GM19328 (cell line): ENCODE data around the gene MBNL1.

Experiments
- ATAC-seq: cut with Tn5 transposase; IDR thresholded peaks from one replicate; pipeline ENCODE4 v1.9.1; 2021; ENCODE audit warnings: mild to moderate bottlenecking, moderate library complexity; ENCODE audit not compliant: unreplicated experiment

Gene MBNL1

DNA sequence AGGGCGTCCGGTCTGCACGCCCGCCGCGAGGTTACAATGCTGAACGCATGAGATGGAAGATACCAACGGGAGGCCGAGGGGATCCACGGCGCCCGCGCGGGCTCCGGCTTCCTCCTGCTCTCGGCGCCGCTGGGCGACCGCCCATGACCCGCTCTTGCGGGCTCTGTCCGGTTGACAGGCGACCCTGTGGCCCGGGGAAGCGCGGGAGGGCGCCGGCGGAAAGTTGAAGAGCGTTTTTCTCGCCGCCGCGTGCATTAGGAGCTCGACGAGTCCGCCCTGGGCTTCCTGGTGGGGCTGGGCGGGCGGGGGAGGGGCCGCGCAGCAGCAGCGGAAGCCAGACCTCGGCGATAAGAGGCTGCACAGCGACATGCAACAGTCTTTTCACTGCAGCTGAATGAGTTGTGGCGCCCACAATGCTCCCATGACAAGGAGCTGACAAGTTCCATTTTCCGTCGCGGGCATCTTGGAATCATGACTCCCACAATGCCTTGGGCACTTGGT, at the start of gene MBNL1:
MBNL1 (plus strand) TSS at position 375 of the 501 bp plus-strand sequence. CDS start 31,265 bp downstream, outside the sequence.
- peak; percentile 53 for ATAC-seq

DNA sequence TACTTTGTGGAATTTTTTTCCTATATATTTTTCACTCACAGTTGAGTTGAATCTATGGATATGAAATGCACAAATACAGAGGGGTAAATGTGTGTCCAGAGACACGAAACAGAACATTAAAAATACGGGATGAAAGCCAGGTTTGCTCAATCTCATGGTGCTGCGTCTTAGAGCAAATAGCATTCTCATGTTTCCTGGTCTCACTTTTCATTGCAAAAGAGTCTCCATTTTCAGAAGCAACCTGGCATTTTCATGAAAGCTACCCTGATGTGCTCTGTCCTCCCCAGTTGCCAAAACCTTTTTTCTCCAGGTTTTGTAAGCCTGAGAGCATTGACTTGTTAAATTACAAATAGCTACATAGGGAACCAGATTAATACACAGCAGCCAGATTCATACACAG, 49.5 kb upstream of the MBNL1 start:
- no peak for ATAC-seq

DNA sequence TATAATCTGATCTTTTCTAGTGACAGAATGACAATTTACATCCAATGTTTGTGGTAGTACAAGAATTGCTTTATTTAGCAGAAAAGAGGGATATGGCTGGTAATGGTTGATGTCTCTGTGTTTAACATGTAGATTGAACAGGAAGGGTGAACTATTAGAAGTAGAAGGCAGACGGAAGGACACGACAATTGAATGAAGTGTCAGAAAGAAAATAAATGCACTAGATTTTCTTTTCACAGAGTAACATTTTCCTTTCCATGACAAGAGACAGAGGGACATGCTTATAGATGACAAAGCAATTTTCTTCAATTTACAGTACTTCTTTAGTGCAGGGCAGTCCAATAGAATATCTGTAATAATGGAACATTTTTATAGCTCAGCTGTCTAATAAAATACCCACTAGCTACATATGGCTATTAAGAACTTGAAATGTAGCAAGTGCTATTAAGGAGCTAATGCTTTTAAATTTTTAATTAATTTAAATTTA, 48.9 kb upstream of the MBNL1 start:
- ATAC-seq, result no peak

- no peak for ATAC-seq
These were observed 46.4 kb upstream of the MBNL1 start for GRCh38 chr3:152222327-152222726.

- no peak for ATAC-seq
These were observed 43.5 kb upstream of the MBNL1 start for GRCh38 chr3:152225201-152225600.

- ATAC-seq, result no peak
These were observed 42.6 kb upstream of the MBNL1 start for GRCh38 chr3:152226176-152226575.

GRCh38 chr3:152227027-152227426, 41.7 kb upstream of the MBNL1 start:
- no peak for ATAC-seq

- ATAC-seq, result no peak
These were observed 39.0 kb upstream of the MBNL1 start for GRCh38 chr3:152229692-152230091.

DNA sequence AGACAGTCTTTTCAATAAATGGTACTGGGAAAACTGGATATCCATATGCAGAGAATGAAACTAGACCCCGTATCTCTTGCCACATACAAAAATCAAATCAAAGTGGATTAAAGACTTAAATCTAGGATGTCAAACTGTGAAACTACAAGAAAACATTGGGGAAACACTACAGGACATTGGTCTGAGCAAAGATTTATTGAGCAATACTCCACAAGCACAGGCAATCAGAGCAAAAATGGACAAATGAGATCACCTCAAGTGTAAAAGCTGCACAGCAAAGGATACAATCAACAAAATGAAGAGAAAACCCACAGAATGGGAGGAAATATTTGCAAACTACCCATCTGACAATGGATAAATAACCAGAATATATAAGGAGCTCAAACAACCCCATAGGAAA, 38.4 kb upstream of the MBNL1 start:
- ATAC-seq, result no peak

- no peak for ATAC-seq
These were observed 36.7 kb upstream of the MBNL1 start for GRCh38 chr3:152232001-152232400.

- no peak for ATAC-seq
These were observed 36.0 kb upstream of the MBNL1 start for GRCh38 chr3:152232679-152233078.

DNA sequence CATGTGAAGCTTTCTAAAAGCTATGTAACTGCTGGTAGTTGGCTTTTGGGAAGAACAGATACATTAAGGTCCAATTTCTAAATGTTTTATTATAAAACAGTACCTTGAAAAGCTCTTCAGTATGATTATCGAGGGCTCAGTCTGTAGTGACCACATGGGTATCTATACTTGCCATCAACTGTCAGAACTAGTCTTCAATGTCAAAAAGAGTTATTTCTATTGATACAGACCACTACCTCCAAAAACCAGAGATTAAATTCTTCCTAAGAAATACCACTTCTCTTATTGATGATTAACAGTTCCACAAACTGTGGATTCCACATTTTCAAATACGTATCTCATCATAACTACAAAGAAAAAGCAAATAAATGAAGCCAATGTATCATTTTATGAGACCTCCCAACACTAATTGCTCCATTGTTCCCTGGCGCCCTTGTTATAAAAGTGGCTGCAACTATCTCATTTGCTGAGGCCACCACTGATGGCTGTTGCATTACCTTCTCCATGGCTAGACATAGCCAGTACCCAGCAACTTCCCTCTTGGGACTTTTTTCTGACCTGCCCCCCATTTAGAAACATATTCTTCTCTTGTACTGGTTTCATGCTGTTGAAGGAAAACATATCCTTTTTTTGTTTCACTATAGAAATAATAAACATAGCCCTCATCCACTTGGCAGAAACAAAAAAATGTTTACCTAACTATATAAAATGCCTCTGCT, 33.9 kb upstream of the MBNL1 start:
- no peak for ATAC-seq

DNA sequence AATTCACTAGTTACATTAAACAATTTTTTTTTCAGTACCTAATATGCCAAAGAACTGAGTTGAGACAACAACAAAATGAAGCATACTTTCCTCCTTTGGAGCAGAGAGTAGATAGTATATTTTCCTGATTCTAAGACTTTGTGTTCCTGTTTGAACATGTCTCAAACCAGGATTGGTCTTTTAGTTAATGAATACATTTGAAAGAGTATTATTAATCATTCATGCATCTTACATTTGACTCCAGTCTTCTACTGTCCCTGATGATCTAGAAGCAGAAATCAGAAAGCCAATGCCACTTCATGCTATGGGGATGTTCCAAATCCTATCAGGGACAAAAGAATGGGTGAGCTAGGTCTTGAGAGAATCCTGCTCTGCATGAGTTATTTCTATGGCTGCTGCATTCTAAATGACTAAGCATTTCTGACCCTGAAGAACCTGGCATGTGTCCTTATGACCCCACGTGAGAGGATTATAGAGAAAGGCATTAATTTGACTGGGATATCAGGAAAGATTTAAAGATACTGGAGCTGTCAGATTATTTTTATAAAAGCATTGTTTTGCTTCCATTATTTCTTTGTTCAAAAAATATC, 32.9 kb upstream of the MBNL1 start:
- no peak for ATAC-seq

DNA sequence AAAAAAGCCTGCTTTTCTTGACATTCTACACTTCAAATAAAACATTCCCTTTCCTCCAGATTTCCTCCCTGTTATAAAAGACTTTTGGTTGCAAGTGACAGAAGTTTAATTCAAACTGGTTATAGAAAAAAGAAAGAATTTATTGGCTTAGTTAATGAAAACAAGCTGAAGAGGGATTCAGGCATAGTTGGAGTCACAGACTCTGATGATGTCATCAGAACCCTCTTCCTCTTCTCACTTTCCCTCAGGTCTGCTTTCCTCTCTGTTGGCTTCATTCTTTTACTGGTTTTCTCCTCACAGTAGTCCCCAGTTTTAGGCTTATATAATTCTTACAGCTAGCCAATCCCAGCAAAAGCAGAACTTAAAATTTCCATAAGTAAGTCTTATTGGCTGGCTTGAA, 32.0 kb upstream of the MBNL1 start:
- ATAC-seq, result no peak

DNA sequence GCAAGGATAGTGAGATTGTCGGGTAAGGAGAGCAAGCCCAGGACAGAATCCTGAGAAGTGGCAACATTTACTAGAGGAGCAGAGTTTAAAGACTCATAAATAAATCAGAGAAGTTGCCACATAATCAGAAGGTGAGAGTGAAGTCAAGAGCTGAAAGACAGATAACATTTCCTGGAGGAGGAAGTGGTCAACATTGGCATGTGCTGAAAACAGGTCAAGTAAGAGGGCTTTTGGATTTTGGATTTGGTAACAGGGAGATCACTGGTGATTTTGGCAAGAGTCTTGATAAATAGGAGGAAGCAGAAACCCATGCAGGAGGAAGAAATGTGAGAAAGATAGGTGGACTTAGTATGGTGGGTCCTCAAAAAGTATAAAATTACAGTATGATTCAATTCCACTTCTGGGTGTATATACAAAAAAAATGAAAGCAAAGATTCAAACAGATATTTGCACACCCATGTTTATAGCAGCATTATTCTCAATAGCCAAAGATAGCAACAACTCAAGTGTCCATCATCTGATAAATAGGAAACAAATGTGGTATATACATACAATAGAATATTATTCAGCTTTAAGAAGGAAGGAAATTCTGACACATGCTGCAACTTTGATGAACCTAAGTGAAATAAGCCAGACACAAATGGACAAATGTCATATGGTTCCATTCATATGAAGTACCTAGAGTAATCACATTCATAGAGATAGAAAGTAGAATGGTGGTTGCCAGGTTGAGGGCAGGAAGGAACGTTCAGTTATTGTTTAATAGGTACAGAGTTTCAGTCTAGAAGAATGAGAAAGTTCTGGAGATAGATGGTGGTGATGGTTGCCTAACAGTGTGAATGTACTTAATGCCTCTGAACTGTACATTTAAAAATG, 27.3 kb upstream of the MBNL1 start:
- peak; percentile 32 for ATAC-seq

GRCh38 chr3:152243301-152243711, 25.4 kb upstream of the MBNL1 start:
- peak; percentile 65 for ATAC-seq

DNA sequence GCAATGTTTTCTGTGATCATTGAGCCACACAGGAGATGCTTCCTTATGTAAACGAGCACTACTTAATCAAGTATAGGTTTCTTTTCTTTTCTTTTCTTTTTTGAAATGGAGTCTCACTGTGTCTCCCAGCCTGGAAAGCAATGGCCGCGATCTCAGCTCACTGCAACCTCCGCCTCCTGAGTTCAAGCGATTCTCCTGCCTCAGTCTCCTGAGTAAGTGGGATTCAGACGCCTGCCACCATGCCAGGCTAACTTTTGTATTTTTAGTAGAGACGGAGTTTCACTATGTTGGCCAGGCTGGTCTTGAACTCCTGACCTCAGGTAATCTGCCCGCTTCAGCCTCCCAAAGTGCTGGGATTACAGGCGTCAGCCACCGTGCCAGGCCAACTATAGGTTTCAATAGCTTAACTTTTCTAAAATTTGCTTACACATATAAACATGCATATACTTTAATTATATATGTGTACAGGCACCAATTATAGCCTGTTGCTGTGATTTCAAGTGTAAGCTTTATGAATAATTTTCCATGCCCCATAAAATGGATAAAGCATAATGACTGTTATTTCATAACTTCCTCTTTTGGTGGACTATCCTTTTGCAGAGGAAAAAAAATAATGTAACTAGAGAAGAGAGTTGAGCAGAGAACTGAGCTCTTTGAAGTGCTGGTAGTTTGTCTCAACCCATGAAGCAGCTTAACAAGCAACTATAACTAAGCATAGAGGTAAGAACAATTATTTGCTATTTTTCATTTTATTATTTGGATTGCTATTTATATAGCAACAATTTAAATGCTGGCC, 24.8 kb upstream of the MBNL1 start:
- ATAC-seq, result peak; percentile 28

DNA sequence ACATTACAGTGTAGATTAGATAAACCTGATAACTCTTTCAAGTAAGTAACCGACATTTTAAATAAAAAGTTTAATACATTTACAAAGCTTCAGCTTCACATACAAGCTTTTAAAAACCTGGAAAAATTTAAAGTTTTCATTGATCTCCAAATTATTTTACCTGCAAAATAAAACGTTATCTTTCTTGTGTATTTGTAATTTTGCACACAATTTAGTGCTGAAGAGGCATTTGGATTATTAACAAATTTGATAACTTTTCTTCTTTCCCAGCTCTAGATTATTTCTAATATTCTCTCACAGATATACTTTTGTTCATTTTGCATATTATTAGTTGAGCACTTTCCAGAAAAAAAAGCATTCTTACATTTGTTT, 24.2 kb upstream of the MBNL1 start:
- ATAC-seq, result no peak

DNA sequence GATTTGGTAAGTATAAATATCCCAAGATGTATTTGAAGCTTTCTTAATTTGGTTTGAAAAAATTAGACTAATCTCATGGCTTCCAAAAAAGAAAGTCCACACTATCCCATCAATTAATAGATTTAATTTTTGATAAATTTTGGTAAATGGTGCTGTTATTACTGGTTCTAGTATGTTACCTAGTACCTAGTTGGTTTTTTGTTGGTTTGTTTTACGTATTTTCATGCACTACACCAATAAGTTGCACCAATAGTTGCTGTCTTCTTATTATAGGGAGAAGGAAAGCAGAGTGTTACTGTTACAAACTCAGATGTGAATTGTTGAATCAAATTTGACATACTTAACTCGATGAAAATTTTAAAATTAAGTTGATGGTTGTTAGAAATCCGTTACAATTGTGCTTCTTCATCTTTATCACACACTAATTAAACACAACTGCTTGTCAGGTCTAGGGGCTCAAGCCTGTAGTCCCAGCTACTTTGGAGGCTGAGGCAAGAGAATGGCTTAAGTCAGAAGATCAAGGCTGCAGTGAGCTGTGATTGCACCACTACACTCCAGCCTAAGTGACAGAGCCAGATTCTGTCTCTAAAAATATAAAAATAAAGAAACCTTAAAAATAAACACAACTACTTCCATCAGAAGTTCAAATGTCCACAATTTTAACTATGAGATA, 23.1 kb upstream of the MBNL1 start:
- ATAC-seq, result no peak

DNA sequence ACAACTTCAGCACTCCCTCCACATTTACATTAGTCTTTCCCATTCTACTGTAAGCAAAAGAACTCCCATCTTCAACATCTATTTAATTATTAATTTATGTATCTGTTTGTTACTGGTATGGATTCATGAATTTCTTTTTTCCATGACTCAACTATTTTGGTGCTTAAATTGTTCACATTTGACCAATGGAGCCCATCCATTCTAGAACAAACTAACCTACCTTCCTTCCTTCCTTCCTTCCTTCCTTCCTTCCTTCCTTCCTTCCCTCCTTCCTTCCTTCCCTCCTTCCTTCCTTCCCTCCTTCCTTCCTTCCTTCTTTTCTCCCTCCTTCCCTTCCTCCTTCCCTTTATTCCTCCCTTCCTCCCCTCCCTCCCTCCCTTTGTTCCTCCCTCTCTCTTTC, 16.8 kb upstream of the MBNL1 start:
- no peak for ATAC-seq
